ENCODE results near the gene FRY.

FRY gene

DNA sequence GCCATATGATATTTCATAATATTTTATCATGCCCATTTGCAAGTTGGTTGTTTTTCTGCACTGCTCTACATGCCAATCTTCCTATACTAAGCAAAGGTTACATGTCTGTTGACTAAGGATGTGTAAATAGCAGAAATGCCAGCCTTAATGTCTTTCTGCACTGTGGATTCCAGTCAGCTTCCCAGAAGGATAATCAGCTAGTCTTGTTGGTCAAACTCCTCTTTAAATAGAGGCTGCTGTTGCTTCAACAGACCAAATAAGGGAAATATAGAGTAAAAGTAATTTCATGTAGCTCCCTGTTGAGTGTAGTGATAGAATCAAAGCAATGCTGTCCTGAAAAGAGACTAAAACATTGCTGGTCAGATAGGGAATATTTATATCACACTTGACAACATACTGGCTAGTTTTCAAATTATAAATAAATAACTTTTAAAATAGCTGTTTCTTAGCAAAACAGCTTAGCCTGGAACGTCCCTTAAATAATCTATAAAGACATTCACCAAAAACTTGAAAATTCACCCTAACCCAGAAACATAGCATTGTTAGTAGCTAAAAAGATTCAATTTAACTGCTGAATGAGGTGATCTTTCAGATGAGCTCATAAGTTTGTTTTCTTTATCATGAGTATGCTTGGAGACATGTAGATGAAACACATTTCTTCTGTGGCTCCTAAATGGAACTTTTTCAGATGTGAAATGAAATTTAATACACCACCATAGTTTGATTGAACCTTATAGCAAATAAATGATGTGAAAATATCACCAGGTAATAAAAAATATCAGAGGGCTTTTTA, 56.6 kb downstream of the FRY start:
- DNase-seq: no peak

DNA sequence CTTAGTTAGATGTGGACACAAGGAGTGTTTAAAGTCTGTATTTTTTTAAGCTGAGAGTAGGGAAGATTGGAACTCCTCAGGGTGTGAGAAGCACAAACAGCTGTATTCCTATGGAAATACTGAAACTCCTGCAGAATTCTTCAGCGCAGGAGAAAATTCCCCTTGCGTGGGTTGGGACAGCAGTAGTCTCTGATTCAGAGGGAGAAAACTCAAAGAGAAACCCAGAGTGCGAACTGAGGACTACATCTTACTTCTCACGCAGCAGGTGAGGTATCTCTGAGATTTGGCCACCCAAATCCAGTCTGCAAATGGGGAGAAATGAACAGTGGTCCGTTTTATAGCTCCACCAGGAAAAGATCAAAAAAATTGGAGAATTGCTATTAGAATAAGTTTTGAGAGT, 60.9 kb downstream of the FRY start:
- no peak for DNase-seq

DNA sequence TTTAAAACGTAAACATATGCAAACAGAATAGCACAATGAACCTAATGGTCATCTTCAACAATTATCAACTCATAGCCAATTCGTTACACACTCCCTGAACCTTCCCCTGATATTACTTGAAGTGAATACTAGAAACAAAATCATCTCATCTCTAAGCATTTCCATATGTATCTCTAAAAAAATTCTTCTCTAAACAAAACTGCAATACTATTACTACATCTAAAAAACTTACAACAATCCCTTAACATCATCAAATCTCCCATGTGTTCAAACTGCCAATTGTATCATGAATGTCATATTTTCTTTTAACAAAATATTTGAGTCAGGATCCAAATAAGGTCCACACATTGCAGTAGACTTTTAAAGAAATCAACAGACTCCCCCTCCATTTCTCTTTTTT, 61.4 kb downstream of the FRY start:
- no peak for DNase-seq

GRCh38 chr13:32098272-32098671, 66.7 kb downstream of the FRY start:
- no peak for DNase-seq

DNA sequence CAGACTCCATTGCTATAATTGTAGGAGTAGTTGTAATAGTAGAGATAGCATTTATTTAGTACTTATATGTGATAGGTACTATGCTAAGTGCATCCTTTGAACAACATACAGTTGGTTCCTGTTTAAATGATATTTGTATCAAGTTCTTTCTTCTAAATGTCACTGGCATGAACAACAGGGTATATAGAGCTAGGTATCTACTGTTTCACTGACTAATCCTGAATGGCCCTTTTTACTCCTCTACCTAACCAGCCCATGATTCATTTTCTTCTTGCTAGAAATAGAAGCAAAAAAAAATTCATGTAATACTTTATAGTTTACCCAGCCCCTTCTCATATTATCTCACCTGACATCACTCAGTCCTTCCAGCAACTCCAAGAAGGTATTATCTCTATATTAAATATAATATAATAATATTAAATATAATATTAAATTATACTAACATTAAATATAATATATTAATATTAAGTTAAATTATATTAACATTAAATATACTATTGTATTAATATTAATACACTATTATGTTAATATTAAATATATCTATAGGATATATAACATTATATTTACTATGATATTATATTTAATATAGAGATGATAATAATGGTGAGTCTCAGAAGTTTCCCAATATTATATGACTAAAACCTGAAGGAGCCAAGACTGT, 74.2 kb downstream of the FRY start:
- no peak for DNase-seq

DNA sequence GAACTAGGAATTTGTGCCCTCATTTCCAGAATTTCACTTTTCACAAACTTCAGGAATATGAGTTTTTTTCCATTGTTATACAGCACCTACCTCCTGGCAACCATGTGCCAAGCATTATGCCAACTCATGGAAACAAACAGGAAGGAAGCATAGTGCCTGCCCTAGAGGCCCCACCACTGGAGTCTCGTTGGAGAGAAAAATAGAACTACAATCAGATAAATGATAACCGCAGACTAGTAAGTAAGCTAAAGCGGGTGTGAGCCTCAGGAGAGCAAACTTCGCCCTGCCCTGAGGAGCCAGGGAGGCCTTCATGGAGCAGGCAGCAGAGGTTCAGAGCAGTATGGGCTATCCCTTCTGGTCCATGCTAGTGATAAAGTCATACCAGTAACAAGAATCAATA, 75.9 kb downstream of the FRY start:
- DNase-seq: no peak

DNA sequence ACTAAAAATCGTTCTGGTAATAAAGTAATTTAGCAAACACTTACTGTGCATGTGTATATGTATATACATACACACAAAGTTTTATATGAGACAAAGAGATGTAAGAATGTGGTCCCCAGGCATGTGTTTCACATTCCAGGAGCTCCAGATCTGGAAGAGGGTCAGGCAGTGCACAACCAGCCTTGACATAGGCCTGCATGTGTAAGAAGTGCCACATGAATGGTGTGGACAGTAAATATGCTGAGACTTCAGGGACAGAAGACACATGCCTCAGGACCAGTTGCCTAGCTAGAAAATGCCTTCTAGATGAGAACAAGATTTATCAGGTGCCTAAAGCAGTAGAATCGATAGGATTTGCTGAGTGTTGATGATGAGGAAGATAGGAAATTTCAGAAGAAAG, 76.4 kb downstream of the FRY start:
- no peak for DNase-seq

- DNase-seq: no peak
Observed at GRCh38 chr13:32113532-32113931, 82.0 kb downstream of the FRY start.

DNA sequence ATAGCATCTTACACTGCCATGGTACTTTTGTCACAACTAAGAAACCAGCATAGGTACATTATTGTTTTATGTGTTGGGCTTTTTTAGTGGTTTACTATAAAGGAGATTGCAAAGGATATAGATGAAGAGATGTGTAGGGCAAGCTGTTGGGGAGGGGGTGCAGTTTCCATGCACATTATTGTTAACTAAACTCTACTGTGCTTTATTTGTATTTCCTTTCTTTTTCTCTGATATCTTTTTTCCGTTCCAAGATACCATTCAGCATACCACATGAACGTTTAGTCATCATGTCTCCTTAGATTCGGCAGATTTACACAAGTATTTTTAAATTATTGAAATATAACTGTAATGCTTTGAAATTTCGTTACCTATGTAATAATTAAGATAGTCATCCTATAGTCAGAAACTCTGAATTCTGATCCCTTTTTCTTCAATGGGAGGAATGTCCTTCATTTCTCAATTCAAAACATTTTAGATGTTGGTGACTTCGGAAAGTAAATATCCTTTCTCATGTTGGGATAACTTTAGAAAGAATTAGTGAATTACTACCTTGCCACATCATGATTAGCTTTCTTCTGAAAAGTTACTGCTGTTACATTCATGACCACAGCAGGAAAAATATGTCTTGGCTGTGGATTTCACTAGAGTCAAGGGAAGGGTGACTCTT, 82.8 kb downstream of the FRY start:
- DNase-seq: no peak

DNA sequence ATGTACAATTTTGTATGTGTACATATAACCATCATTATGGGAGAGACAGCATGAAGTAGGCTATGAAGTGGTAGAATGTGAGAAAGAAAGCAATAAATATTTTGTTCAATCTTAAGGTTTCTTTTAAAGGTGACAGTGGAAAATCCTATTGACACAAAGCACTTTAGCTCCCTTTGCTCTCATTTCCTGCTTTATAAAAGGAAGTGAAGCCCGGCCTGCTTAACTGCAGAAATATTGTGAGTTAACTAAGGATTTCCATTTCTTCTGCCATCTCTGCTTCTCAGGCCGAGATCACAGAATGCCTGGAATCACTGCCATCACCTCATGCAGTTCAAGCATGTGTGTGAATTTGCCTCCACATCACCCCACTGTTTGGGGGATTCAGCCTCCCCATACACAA, 83.5 kb downstream of the FRY start:
- no peak for DNase-seq

DNA sequence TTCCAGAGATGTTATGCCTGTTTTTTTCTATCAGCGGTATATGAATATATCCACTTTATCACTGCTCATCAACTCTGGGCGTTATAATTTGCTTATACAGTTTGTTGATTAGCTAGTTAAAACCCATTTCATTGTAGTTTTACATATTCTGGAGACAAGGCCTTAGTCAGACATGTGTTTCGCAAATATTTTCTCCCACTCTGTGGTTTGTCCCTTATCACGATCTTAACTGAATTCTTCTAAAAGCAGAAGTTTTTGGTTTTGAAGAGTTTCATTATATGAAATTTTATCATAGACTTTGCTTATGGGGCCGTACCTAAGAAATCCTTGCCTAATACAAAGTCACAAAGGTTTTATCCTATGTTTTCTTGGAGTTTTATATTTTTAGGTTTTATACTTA, 84.6 kb downstream of the FRY start:
- DNase-seq: no peak

GRCh38 chr13:32117001-32117400, 85.4 kb downstream of the FRY start:
- no peak for DNase-seq

DNA sequence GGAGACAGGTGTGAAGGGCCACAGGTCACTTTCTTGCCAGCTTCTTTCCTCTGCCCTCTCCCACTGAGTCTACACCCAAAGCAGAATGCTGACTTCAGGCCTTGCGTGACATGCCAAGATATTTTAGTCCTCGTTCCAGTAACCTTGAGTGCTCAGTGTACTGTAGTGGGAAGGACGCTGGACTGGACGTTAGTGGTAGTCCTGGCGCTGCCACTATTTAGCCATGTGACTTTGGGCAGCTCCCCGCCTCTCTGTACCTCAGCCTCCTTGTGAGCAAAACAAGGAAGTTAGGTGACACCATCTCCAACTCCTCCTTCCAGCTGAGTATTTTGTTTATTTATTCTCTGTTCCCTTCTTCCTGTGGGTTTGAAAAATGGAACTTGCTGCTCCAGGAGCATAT, 86.1 kb downstream of the FRY start:
- DNase-seq: no peak

DNA sequence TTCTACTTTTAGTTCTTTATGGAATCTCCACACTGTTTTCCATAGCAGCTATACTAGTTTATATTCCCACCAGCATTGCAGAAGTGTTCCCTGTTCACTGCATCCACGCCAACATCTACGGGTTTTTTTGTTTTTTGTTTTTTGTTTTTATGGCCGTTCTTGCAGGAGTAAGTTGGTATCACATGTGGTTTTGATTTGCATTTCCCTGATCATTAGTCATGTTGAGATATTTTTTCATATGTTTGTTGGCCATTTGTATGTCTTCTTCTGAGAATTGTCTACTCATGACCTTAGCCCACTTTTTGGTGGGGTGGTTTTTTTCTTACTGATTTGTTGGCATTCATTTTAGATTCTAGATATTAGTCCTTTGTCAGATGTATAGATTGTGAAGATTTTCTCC, 89.7 kb downstream of the FRY start:
- DNase-seq: no peak

GRCh38 chr13:32124743-32125142, 93.2 kb downstream of the FRY start:
- no peak for DNase-seq

DNA sequence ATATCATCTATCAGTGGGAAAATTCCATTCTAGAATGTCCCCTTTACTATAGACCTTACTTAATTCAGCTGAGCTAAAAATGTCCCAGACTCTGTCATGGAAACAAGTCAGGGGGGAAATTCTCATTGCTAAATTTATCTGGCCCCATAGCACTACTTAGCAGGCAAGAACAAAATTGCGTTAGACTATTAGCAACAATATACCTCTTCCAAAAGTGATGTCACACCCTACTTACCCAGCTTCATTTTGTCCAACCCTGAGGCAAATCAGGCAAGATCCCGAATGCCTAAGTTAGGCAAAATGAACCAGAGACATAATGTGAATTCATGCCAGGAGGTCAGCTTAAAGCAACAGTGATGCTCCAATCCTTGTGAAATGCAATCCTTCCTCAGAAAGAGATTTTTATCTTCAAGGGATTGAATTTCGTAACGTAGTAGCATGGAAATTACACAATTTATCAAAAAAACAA, 93.7 kb downstream of the FRY start:
- no peak for DNase-seq

DNA sequence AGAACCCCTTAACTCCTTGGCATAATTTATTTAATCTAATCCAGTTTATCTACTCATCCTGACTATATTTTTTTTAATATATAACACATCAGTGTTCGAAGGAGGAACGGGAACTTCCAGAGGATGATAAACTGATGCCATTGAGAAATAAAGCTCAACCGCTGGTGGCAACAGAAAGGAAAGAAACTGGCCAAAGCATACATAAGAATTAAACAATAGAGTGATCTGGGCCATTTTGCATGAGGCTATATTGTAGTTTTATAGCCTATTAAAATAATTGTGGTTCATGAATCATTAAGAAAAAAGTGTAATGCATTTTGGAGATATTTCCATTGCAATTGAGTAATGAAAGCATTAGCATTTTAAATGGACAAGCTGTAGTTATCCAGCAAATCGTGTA, 94.2 kb downstream of the FRY start:
- DNase-seq: no peak

DNA sequence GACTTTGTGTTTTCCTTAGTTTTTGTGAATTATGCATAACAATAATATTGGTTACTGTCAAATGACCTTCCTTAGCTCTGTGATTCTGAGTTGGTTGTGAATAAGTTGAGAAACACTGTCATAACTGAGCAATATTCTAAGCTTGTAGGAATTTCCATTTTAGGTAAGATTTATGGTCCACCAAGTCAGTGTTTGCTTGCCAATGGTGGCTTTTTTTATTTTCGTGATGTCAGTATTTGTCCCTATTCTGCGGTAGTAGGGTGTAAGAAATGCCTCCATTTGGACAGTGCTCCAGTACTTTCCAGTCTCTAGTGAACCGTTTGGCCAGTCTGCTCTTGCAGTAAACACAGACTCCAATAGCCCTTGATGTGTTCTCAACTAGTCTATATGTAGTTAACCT, 94.7 kb downstream of the FRY start:
- DNase-seq: no peak

GRCh38 chr13:32126756-32127155, 95.2 kb downstream of the FRY start:
- no peak for DNase-seq

- no peak for DNase-seq
Observed at GRCh38 chr13:32127691-32128090, 96.1 kb downstream of the FRY start.

- DNase-seq: no peak
Observed at GRCh38 chr13:32134241-32135055, 102.9 kb downstream of the FRY start.

- DNase-seq: no peak
Observed at GRCh38 chr13:32135056-32135390, 103.4 kb downstream of the FRY start.

GRCh38 chr13:32135655-32136054, 104.1 kb downstream of the FRY start:
- DNase-seq: no peak
